CD8-positive, alpha-beta memory T cell (primary cell): ENCODE data around the gene PDSS2. TPM values are rescaled to one million over a fixed set of nuclear protein-coding genes. Genes with fewer than 3 reads are reported as not detected.

Experiments
- CTCF ChIA-PET: fragments of 350-600 bp; sonication (Branson Sonifier 250); formaldehyde crosslinking; loops from one replicate; lab custom pipeline; 2021; ENCODE audit warnings: antibody characterized with exemption; lab: Charles Lee
- POLR2A ChIA-PET: fragments of 350-600 bp; sonication (Branson Sonifier 250); formaldehyde crosslinking; loops from one replicate; lab custom pipeline; 2021; ENCODE audit warnings: antibody characterized with exemption; lab: Charles Lee
- DNase-seq, 5 donors: peaks; one replicate each; pipeline versions ENCODE4 v3.0.0 to v3.0.0-alpha.2; 2020 to 2022; ENCODE audit warnings: mixed read lengths in 1 of 5
- H3K27ac ChIP-seq: one replicate; pipeline ENCODE4 v1.7.0; 2013; ENCODE audit warnings: low read depth, mild to moderate bottlenecking, low read length, moderate library complexity
- H3K27me3 ChIP-seq: 2 replicates; pipeline ENCODE4 v1.7.0; 2013; ENCODE audit warnings: low read length, mild to moderate bottlenecking; ENCODE audit not compliant: insufficient read depth, poor library complexity, severe bottlenecking
- H3K36me3 ChIP-seq: 2 replicates; pipeline ENCODE4 v1.7.0; 2013; ENCODE audit warnings: mild to moderate bottlenecking, low read length, moderate library complexity; ENCODE audit not compliant: insufficient read depth
- H3K4me1 ChIP-seq: 2 replicates; pipeline ENCODE4 v1.7.0; 2013; ENCODE audit warnings: mild to moderate bottlenecking, low read length, moderate library complexity; ENCODE audit not compliant: insufficient read depth
- H3K4me3 ChIP-seq: 2 replicates; pipeline ENCODE4 v1.7.0; 2013; ENCODE audit warnings: mild to moderate bottlenecking, low read length
- H3K9me3 ChIP-seq: 2 replicates; pipeline ENCODE4 v1.7.0; 2013; ENCODE audit warnings: mild to moderate bottlenecking, low read length
- H3K27ac Mint-ChIP-seq, 8 donors: one replicate each; pipeline ENCODE4 v1.8.0; 2020 to 2021; ENCODE audit warnings: mixed read lengths in 8 of 8, mild to moderate bottlenecking in 6 of 8, inconsistent platforms in 3 of 8, moderate library complexity in 3 of 8
- H3K27me3 Mint-ChIP-seq, 2 donors: one replicate each; pipeline ENCODE4 v1.8.0; 2020 to 2021; ENCODE audit warnings: mixed read lengths in 2 of 2, mild to moderate bottlenecking in 1 of 2, moderate library complexity in 1 of 2
- H3K36me3 Mint-ChIP-seq, 3 donors: one replicate each; pipeline ENCODE4 v1.8.0; 2020 to 2021; ENCODE audit warnings: mixed read lengths in 3 of 3, inconsistent platforms in 1 of 3, mild to moderate bottlenecking in 1 of 3
- H3K4me1 Mint-ChIP-seq, 3 donors: one replicate each; pipeline ENCODE4 v1.8.0; 2020 to 2021; ENCODE audit warnings: mixed read lengths in 3 of 3, inconsistent platforms in 1 of 3, mild to moderate bottlenecking in 1 of 3
- H3K4me3 Mint-ChIP-seq, 7 donors: one replicate each; pipeline ENCODE4 v1.8.0; 2020 to 2021; ENCODE audit warnings: mixed read lengths in 7 of 7, mild to moderate bottlenecking in 6 of 7, moderate library complexity in 4 of 7, inconsistent platforms in 2 of 7
- H3K9me3 Mint-ChIP-seq, 5 donors: one replicate each; pipeline ENCODE4 v1.8.0; 2020 to 2022; ENCODE audit warnings: mixed read lengths in 5 of 5, mild to moderate bottlenecking in 3 of 5, moderate library complexity in 2 of 5, inconsistent platforms in 1 of 5
- polyA plus RNA-seq: library from polyadenylated mRNA; unstranded; fragments of 300-500 nt; fragmentation: Illumina TruSeq; gene quantifications from one replicate; pipeline ENCODE4 v1.2.3, GENCODE V29; 2021
- total RNA-seq, 2 experiments: library from RNA; stranded (reverse); gene quantifications; one replicate each; pipeline ENCODE4 v1.2.3, GENCODE V29; 2021

Gene PDSS2
- total and polyA plus RNA-seq, 3 experiments from 2014 or later, result 13.4 to 14.2 (median 13.7) TPM

- Histone ChIP-seq H3K27ac (no peak overlapping the region), H3K27me3 (no peaks in the 10 kb centered on the region), H3K4me3 (no peak overlapping the region), H3K36me3 (no peaks in the 10 kb centered on the region), H3K4me1 (no peaks in the 10 kb centered on the region), H3K9me3 (peaks cover 5% of the 10 kb centered on the region)
- POLR2A ChIA-PET, result interaction anchor here (0.6 kb wide), 1 partner anchor 1297 kb away, joined by 3 read pairs; no protein-coding TSS in a partner anchor
- Mint-ChIP-seq H3K27ac (peak overlapping the region in 2 of 8 donors; percentile 9 to 15), H3K9me3 (peaks cover 16 to 28% (median 21%) of the 10 kb centered on the region in 5 donors), H3K27me3 (no peaks in the 10 kb centered on the region), H3K4me1 (peaks cover 7 to 8% (median 7%) of the 10 kb centered on the region in 3 donors), H3K4me3 (no peak overlapping the region), H3K36me3 (peaks cover 15 to 53% (median 15%) of the 10 kb centered on the region in 3 donors)
- no peak for DNase-seq
- CTCF ChIA-PET, result no interaction called here
These were observed 68.5 kb downstream of the PDSS2 start for GRCh38 chr6:107390685-107391435.

DNA sequence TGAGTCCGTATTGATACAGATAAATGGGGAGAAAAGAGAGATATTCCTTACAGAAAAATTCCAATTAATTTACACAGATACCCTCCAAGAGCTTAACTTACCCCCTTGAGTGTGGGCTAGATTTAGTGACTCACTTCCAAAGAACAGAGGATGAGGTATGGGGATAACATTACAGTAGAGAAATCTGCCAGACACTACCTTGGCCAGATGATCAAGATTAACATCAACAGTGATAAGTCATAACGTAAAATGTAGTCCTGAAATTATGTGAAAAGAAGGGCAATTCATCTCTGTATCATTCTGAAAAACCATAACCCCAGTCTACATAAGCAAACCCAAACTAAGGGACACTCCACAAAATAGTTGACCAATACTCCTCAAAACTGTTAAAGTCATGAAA lies 69.3 kb downstream of the PDSS2 start:
- H3K4me1 ChIP-seq, result no peaks in the 10 kb centered on the region
- H3K27ac Mint-ChIP-seq, result no peak overlapping the region
- H3K36me3 ChIP-seq, result no peaks in the 10 kb centered on the region
- ChIA-PET CTCF (no interaction called here), POLR2A (no interaction called here)
- no peak overlapping the region for H3K4me3 Mint-ChIP-seq
- DNase-seq, result no peak
- H3K36me3 Mint-ChIP-seq, result peaks cover 10 to 46% (median 14%) of the 10 kb centered on the region in 3 donors
- H3K27me3 Mint-ChIP-seq, result no peaks in the 10 kb centered on the region
- peaks cover 7 to 8% (median 7%) of the 10 kb centered on the region in 3 donors for H3K4me1 Mint-ChIP-seq
- peaks cover 13 to 22% (median 15%) of the 10 kb centered on the region in 5 donors for H3K9me3 Mint-ChIP-seq
- no peaks in the 10 kb centered on the region for H3K27me3 ChIP-seq
- no peak overlapping the region for H3K27ac ChIP-seq
- peaks cover 5% of the 10 kb centered on the region for H3K9me3 ChIP-seq
- no peak overlapping the region for H3K4me3 ChIP-seq

GRCh38 chr6:107386904-107387303 lies 72.5 kb downstream of the PDSS2 start:
- H3K27ac Mint-ChIP-seq, result peak overlapping the region in 2 of 8 donors; percentile 4 to 46
- no peak for DNase-seq
- peaks cover 0 to 33% (median 2%) of the 10 kb centered on the region in 3 donors for H3K36me3 Mint-ChIP-seq
- H3K27me3 ChIP-seq, result no peaks in the 10 kb centered on the region
- no peaks in the 10 kb centered on the region for H3K27me3 Mint-ChIP-seq
- H3K4me1 Mint-ChIP-seq, result peaks cover 7 to 12% (median 8%) of the 10 kb centered on the region in 3 donors
- no peak overlapping the region for H3K4me3 Mint-ChIP-seq
- POLR2A ChIA-PET, result no interaction called here
- H3K4me3 ChIP-seq, result no peak overlapping the region
- CTCF ChIA-PET, result no interaction called here
- no peaks in the 10 kb centered on the region for H3K36me3 ChIP-seq
- H3K27ac ChIP-seq, result no peak overlapping the region
- no peaks in the 10 kb centered on the region for H3K4me1 ChIP-seq
- peaks cover 0 to 4% (median 0%) of the 10 kb centered on the region in 5 donors for H3K9me3 Mint-ChIP-seq
- H3K9me3 ChIP-seq, result no peaks in the 10 kb centered on the region

- H3K36me3 ChIP-seq, result no peaks in the 10 kb centered on the region
- no peaks in the 10 kb centered on the region for H3K27me3 ChIP-seq
- H3K4me1 ChIP-seq, result no peaks in the 10 kb centered on the region
- Mint-ChIP-seq H3K4me1 (peaks cover 7 to 12% (median 8%) of the 10 kb centered on the region in 3 donors), H3K9me3 (peaks cover 0 to 4% (median 0%) of the 10 kb centered on the region in 5 donors), H3K27ac (no peak overlapping the region), H3K27me3 (no peaks in the 10 kb centered on the region), H3K36me3 (peaks cover 0 to 33% (median 2%) of the 10 kb centered on the region in 3 donors), H3K4me3 (no peak overlapping the region)
- CTCF ChIA-PET, result no interaction called here
- DNase-seq, result no peak
- H3K9me3 ChIP-seq, result no peaks in the 10 kb centered on the region
- POLR2A ChIA-PET, result no interaction called here
- H3K4me3 ChIP-seq, result no peak overlapping the region
- H3K27ac ChIP-seq, result no peak overlapping the region
These were observed 73.0 kb downstream of the PDSS2 start for GRCh38 chr6:107386340-107386739.

DNA sequence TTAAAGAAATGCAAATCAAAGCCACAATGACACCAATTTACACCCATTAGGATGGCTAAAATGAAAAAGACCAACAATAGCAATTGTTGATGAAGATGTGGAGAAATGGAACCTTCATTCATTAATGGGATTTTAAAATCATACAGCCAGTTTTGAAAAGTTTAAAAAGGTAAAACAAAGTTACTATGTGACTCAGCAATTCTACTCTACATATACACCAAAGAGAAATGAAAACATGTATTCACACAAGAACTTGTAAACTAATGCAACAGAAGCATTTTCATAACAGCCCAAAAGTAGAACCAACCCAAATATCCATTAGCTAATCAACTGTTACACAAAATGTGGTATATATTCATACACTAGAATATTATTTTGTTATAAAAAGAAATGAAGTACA lies 75.7 kb downstream of the PDSS2 start:
- Histone ChIP-seq H3K4me3 (no peak overlapping the region), H3K4me1 (no peaks in the 10 kb centered on the region), H3K9me3 (no peaks in the 10 kb centered on the region), H3K27ac (no peak overlapping the region), H3K36me3 (no peaks in the 10 kb centered on the region), H3K27me3 (no peaks in the 10 kb centered on the region)
- CTCF ChIA-PET, result no interaction called here
- peaks cover 2 to 36% (median 6%) of the 10 kb centered on the region in 3 donors for H3K36me3 Mint-ChIP-seq
- no peak for DNase-seq
- no peaks in the 10 kb centered on the region for H3K27me3 Mint-ChIP-seq
- peaks cover 4 to 7% (median 7%) of the 10 kb centered on the region in 3 donors for H3K4me1 Mint-ChIP-seq
- H3K4me3 Mint-ChIP-seq, result no peak overlapping the region
- peaks cover 2 to 10% (median 5%) of the 10 kb centered on the region in 5 donors for H3K9me3 Mint-ChIP-seq
- POLR2A ChIA-PET, result no interaction called here
- H3K27ac Mint-ChIP-seq, result no peak overlapping the region

DNA sequence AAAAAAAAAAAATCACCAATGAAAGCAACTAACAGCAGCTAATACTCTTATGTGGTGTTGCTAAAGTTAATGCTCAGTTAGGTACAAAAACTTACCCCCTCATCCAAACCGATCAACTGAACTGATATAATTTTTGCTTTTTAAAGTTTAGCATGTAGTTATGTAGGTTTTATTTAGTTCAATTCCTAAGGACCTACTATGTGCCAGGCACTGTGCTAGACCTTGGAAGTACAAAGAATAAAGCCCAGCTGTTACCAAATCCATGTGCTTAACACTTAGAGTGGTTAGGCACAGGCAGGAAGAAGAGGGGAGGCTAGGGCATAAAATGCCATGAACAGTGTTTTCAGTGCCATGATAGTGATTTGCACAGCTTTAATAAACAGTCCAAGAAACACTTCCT lies 85.1 kb downstream of the PDSS2 start:
- peaks cover 0 to 6% (median 1%) of the 10 kb centered on the region in 3 donors for H3K4me1 Mint-ChIP-seq
- H3K27me3 Mint-ChIP-seq, result peaks cover 0 to 1% of the 10 kb centered on the region in 2 donors
- Histone ChIP-seq H3K27me3 (no peaks in the 10 kb centered on the region), H3K9me3 (no peaks in the 10 kb centered on the region), H3K4me1 (no peaks in the 10 kb centered on the region), H3K27ac (no peak overlapping the region), H3K36me3 (no peaks in the 10 kb centered on the region), H3K4me3 (no peak overlapping the region)
- H3K27ac Mint-ChIP-seq, result no peak overlapping the region
- ChIA-PET POLR2A (no interaction called here), CTCF (no interaction called here)
- no peak overlapping the region for H3K4me3 Mint-ChIP-seq
- no peak for DNase-seq
- H3K36me3 Mint-ChIP-seq, result peaks cover 0 to 33% (median 14%) of the 10 kb centered on the region in 3 donors
- H3K9me3 Mint-ChIP-seq, result peaks cover 0 to 23% (median 6%) of the 10 kb centered on the region in 5 donors

GRCh38 chr6:107369493-107369892 lies 89.9 kb downstream of the PDSS2 start:
- peaks cover 0 to 21% (median 2%) of the 10 kb centered on the region in 3 donors for H3K36me3 Mint-ChIP-seq
- no peaks in the 10 kb centered on the region for H3K9me3 ChIP-seq

DNA sequence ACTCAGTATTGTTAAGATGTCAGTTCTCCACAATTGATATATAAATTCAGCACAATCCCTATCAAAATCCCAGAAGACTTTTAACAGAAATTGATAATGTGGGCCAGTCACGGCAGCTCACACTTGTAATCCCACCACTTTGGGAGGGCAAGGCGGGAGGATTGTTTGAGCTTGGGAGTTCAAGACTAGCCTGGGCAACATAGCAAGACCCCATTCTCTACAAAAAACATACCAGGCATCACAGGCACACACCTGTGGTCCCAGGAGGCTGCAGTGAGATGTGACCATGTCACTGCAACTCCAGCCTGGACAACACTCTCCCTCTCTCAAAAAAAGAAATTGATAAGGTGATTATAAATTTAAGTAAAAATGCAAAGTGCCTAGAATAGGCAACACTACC lies 90.9 kb downstream of the PDSS2 start:
- Mint-ChIP-seq H3K27me3 (peaks cover 0 to 1% of the 10 kb centered on the region in 2 donors), H3K36me3 (peaks cover 5 to 26% (median 5%) of the 10 kb centered on the region in 3 donors), H3K27ac (no peak overlapping the region), H3K4me3 (no peak overlapping the region), H3K4me1 (peaks cover 3 to 15% (median 4%) of the 10 kb centered on the region in 3 donors), H3K9me3 (peaks cover 0 to 6% (median 3%) of the 10 kb centered on the region in 5 donors)
- Histone ChIP-seq H3K4me3 (no peak overlapping the region), H3K27ac (no peak overlapping the region), H3K36me3 (no peaks in the 10 kb centered on the region), H3K4me1 (no peaks in the 10 kb centered on the region), H3K27me3 (no peaks in the 10 kb centered on the region), H3K9me3 (no peaks in the 10 kb centered on the region)
- DNase-seq, result no peak
- ChIA-PET POLR2A (no interaction called here), CTCF (no interaction called here)

More at GRCh38 chr6:107369493-107369892, 89.9 kb downstream of the PDSS2 start:
- no peak for DNase-seq
- ChIA-PET CTCF (no interaction called here), POLR2A (no interaction called here)
- Mint-ChIP-seq H3K9me3 (peaks cover 0 to 2% (median 0%) of the 10 kb centered on the region in 5 donors), H3K27ac (peak overlapping the region in 1 of 8 donors; percentile 38), H3K4me1 (peaks cover 3 to 15% (median 4%) of the 10 kb centered on the region in 3 donors), H3K27me3 (peaks cover 0 to 1% of the 10 kb centered on the region in 2 donors), H3K4me3 (no peak overlapping the region)
- H3K4me1 ChIP-seq, result no peaks in the 10 kb centered on the region
- H3K36me3 ChIP-seq, result no peaks in the 10 kb centered on the region
- H3K4me3 ChIP-seq, result no peak overlapping the region
- no peaks in the 10 kb centered on the region for H3K27me3 ChIP-seq
- no peak overlapping the region for H3K27ac ChIP-seq
